HG02840 (cell line): Measurements from ENCODE around the gene SLC9A6.
"Not testable (repeated sequence)": the region's sequence is repeated elsewhere in the genome, so short reads cannot be mapped to it uniquely, and the experiment has no call there.

ENCODE experiments used
- ATAC-seq: cut with Tn5 transposase; IDR thresholded peaks from one replicate; pipeline ENCODE4 v1.9.1; 2021; ENCODE audit warnings: mild to moderate bottlenecking, moderate library complexity, moderate number of reproducible peaks; ENCODE audit not compliant: unreplicated experiment, low FRiP score

SLC9A6 gene

DNA sequence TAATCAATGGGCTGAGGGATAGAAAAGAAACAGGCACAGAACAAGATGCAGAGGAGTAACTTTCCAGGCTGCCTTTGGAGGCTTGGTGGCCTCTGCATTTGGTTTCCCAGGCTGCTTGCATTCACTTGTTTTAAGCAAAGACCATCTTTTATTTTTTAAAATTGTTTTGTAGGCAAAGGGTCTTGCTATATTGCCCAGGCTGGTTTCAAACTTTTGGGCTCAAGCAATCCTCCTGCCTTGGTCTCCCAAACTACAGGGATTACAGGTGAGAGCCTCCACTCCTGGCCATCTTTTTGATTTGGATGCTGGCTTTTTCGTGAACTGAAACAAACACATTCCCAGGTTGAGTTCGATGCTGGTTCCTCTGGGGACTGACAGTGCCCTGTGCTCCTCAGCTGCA, 74.1 kb downstream of the SLC9A6 start:
- ATAC-seq, result no peak

DNA sequence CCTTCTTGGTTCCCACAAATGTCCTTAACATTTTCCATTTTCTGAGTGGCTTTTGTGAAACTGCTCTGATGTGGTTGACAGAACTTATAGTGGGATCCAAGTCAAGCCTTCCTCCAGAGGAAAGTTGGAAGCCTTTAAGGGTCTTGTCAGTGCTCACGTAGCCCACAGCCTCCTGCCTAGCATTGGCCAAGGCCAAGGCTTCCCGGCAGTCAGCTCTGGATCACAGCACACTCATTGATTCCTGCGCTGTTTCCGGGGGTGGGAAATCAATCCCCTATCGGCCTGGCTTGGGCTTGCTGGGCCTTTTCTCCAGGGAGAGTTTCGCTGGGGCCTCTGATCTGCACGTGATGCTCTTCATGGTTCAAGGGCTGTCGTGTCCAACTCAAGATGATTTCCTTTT, 76.1 kb downstream of the SLC9A6 start:
- no peak for ATAC-seq

DNA sequence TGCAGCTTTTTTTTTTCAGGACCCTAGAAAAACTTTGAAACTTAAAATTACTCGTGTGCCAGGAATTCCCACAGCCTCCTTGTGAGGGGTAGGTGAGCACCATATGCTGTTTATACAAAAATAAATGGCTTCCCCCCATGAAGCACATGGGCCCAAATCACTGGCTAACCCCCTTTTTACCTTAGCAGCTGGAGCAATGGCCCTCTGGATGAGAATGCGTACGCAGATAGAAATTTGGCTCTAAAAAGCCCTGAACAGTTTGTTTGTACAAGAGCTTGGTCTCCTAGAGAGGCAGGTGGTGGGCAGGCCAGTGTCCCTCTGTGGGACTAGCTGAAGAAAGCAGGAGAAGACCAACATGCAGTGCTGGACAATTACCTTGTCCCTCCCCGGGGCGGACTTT, 76.5 kb downstream of the SLC9A6 start:
- no peak for ATAC-seq

DNA sequence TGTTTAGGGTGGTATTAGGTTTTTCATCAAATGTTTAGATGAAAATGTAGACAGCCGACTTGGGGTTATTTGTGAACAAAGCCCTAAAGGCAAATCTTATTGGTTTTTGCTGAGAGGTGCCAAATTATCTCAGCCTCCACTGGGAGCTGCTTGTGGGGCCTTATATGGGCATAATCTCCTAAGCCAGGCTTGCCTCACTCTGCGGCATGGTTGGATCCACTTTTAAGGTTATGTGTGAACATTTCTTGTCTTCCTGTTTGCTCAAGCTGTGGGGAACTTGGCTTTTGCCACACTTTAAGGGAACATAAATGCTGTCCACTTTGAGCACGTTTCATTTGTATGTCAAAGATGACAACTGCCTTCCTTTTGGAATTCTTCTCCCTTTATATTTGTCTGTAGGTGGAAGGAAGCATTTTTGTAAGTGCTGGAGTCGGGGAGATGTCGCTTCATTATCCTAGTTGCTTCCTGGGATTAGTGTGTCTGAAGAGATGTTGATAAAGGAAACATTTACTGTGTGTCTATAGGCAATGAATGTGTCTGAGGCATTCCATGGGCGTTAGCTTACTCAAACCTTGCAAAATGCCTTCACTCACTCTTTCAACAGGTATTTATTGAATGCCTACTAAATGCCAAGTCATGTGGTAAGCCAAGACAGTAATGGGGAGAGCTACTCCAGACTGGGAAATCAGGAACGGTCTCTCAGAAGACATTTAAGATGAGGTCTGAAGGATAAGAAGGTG, 78.3 kb downstream of the SLC9A6 start:
- ATAC-seq, result no peak

DNA sequence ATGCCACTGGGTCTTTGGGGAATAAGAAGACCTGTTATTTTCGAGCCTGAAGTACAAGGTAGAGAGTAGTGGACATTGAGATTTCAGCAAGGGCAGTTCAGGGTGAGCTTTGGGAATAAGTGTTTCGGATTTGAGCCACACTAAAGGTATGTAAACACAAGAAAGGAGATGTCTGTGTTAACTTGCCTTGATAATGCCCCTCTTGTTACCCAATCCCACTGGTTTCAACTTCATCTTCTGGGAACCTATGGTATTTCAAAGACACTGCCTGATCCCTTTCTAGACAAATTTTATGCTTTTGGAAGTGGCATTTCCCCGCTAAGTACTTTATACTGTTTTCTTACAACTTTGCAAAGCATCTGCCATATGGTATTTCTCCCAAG, 79.4 kb downstream of the SLC9A6 start:
- ATAC-seq, result no peak

- no peak for ATAC-seq
Observed at GRCh38 chrX:136065044-136065671, 79.9 kb downstream of the SLC9A6 start.

DNA sequence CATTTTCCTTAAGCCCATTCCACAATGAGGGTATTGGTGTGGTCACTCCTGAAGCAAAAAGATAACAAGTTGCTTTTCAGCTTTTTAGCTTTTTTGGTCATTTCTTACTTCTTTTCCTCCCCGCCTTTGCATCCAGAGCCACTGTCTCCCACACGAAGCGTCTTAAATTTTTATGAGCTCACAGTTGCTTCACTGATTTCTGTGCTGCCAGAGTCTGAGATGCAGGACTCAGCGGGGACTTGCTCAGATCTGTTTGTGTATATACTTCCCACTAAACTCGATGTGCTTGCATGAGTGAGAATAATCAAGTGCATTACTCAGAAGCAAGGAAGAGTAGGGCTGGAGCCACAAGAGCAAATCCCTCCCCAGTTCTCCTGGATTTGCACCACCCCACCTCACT, 81.9 kb downstream of the SLC9A6 start:
- no peak for ATAC-seq

- no peak for ATAC-seq
Observed at GRCh38 chrX:136067966-136068365, 82.7 kb downstream of the SLC9A6 start.

GRCh38 chrX:136076942-136077341, 91.7 kb downstream of the SLC9A6 start:
- ATAC-seq, result no peak

DNA sequence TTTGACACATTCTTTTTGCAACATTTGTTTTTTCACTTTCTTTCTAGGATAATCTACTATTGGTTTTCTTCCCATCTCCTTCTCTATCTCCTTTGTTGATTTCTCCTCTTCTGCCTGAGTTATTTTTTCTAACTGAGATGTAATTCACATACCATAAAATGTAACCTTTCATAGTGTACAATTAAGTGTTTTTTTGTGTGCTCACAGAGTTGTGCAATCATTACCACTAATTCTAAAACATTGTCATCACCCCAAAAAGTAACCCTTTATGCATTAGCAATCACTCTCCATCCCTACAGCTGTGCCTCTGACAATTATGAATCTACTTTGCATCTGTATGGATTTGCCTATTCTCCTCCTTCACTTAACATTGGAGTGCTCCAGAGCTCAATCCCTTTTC, 95.5 kb downstream of the SLC9A6 start:
- no peak for ATAC-seq

DNA sequence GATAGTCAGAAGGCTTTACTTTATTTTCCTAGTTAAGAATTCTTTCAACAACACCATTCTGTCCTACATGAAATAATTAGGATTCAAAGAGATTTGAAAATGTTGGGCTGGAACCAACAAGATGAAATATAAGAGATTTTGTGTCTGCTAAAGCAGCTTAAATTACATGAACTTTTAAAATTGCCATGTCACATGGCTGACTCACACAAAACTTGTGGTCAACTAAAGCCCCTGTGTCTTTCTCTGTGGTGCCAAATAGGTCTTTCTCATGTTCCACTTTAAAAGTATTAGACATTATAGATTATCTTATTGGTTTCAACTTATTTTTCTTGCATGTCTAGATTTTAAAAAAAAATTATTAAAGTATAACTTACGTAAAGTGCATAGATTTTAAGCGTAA, 101.3 kb downstream of the SLC9A6 start:
- no peak for ATAC-seq

GRCh38 chrX:136091898-136092297, 106.7 kb downstream of the SLC9A6 start:
- not testable (repeated sequence) for ATAC-seq

- no peak for ATAC-seq
Observed at GRCh38 chrX:136094962-136095361, 109.7 kb downstream of the SLC9A6 start.
